ENCODE measurements around the gene EMC9. TPM values are rescaled to one million over a fixed set of nuclear protein-coding genes. Genes with fewer than 3 reads are reported as not detected.

Gene EMC9
- total RNA-seq, 4 donors from 2014 or later: 6.2 to 21.2 (median 10.9) TPM; not detected in 1

GRCh38 chr14:24098927-24099813 lies 42.2 kb downstream of the EMC9 start:
- Histone ChIP-seq H3K27ac (no peak overlapping the region), H3K27me3 (no peaks in the 10 kb centered on the region), H3K4me1 (peaks cover 0 to 8% of the 10 kb centered on the region in 2 donors), H3K36me3 (no peaks in the 10 kb centered on the region), H3K9me3 (no peaks in the 10 kb centered on the region), H3K4me3 (no peak overlapping the region)
- no peak for TF ChIP-seq POLR2A (IDR thresholded peaks at IDR 0.05)
- TF ChIP-seq CTCF (IDR thresholded peaks at IDR 0.05): no peak
- no peak for DNase-seq
- intact Hi-C loops (cut with DNase I; ENCODE audit: low total_unique reads): no loop called here

GRCh38 chr14:24098229-24098926 lies 43.0 kb downstream of the EMC9 start:
- Histone ChIP-seq H3K27ac (no peak overlapping the region), H3K4me1 (peaks cover 0 to 8% of the 10 kb centered on the region in 2 donors), H3K9me3 (no peaks in the 10 kb centered on the region), H3K27me3 (no peaks in the 10 kb centered on the region), H3K36me3 (no peaks in the 10 kb centered on the region), H3K4me3 (no peak overlapping the region)
- TF ChIP-seq CTCF (IDR thresholded peaks at IDR 0.05) (no peak), POLR2A (IDR thresholded peaks at IDR 0.05) (no peak)
- intact Hi-C loops (cut with DNase I; ENCODE audit: low total_unique reads): no loop called here
- DNase-seq: no peak

DNA sequence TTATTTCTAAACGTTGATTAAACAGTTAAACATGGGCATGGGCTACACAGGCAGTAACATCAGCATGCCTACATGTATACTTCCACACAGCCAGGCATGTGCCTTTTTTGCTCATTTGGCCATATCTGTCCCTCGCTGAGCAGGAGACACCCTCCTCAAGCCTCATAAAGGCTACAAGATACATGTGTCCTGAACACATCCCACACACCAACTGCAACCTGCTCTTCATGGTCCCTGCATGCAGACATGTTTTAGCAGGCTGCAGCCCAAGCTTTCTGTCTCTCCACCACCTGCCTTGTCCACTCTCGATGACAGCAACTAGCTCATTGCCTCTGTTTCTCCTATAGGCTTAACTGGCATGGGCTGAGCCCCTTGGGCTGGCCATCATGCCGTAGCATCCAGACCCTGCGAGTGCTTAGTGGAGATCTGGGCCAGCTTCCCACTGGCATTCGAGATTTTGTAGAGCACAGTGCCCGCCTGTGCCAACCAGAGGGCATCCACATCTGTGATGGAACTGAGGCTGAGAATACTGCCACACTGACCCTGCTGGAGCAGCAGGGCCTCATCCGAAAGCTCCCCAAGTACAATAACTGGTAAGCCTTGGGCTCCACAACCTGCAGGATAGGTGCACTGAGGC lies 44.7 kb downstream of the EMC9 start:
- Histone ChIP-seq H3K27ac (no peak overlapping the region), H3K4me3 (no peak overlapping the region), H3K36me3 (no peaks in the 10 kb centered on the region), H3K4me1 (peaks cover 0 to 8% of the 10 kb centered on the region in 2 donors), H3K27me3 (no peaks in the 10 kb centered on the region), H3K9me3 (no peaks in the 10 kb centered on the region)
- intact Hi-C loops (cut with DNase I; ENCODE audit: low total_unique reads): no loop called here
- DNase-seq: no peak
- no peak for TF ChIP-seq CTCF (IDR thresholded peaks at IDR 0.05)
- no peak for TF ChIP-seq POLR2A (IDR thresholded peaks at IDR 0.05)

- Histone ChIP-seq H3K27me3 (no peaks in the 10 kb centered on the region), H3K4me3 (peak overlapping the region; percentile 71 to 84), H3K4me1 (peaks cover 0 to 8% of the 10 kb centered on the region in 2 donors), H3K27ac (peak overlapping the region; percentile 84 to 93), H3K9me3 (no peaks in the 10 kb centered on the region), H3K36me3 (no peaks in the 10 kb centered on the region)
- TF ChIP-seq CTCF (IDR thresholded peaks at IDR 0.05) (no peak), POLR2A (IDR thresholded peaks at IDR 0.05) (no peak)
- DNase-seq: peak; percentile 32 to 43
- intact Hi-C loops (cut with DNase I; ENCODE audit: low total_unique reads): no loop called here
Observed at GRCh38 chr14:24095271-24096068, 45.9 kb downstream of the EMC9 start.

All from uterus (tissue), 4 donors.